GM19438 (cell line): ENCODE measurements around the gene KREMEN1.

Experiments used
- ATAC-seq: cut with Tn5 transposase; IDR thresholded peaks from one replicate; pipeline ENCODE4 v1.9.1; 2021; ENCODE audit warnings: low read depth; ENCODE audit not compliant: unreplicated experiment

Gene KREMEN1

GRCh38 chr22:29172216-29172615 lies 99.4 kb downstream of the KREMEN1 start:
- ATAC-seq = no peak

- no peak for ATAC-seq
These were observed 102.5 kb downstream of the KREMEN1 start for GRCh38 chr22:29175312-29175835.

- no peak for ATAC-seq
These were observed 111.4 kb downstream of the KREMEN1 start for GRCh38 chr22:29183971-29184848.

- no peak for ATAC-seq
These were observed 112.1 kb downstream of the KREMEN1 start for GRCh38 chr22:29184849-29185490.

GRCh38 chr22:29186302-29186701 lies 113.5 kb downstream of the KREMEN1 start:
- no peak for ATAC-seq

GRCh38 chr22:29187831-29188230 lies 115.0 kb downstream of the KREMEN1 start:
- no peak for ATAC-seq

- ATAC-seq = no peak
These were observed 117.2 kb downstream of the KREMEN1 start for GRCh38 chr22:29190051-29190450.

- ATAC-seq = no peak
These were observed 118.1 kb downstream of the KREMEN1 start for GRCh38 chr22:29190918-29191317.

GRCh38 chr22:29193021-29193420 lies 120.2 kb downstream of the KREMEN1 start:
- no peak for ATAC-seq

GRCh38 chr22:29194184-29194583 lies 121.3 kb downstream of the KREMEN1 start:
- ATAC-seq = no peak

- no peak for ATAC-seq
These were observed 122.5 kb downstream of the KREMEN1 start for GRCh38 chr22:29195118-29195963.

- no peak for ATAC-seq
These were observed 123.3 kb downstream of the KREMEN1 start for GRCh38 chr22:29195964-29196666.

- no peak for ATAC-seq
These were observed 124.3 kb downstream of the KREMEN1 start for GRCh38 chr22:29197096-29197495.

- ATAC-seq = no peak
These were observed 125.4 kb downstream of the KREMEN1 start for GRCh38 chr22:29198240-29198639.

- no peak for ATAC-seq
These were observed 127.0 kb downstream of the KREMEN1 start for GRCh38 chr22:29199702-29200400.

- ATAC-seq = no peak
These were observed 128.1 kb downstream of the KREMEN1 start for GRCh38 chr22:29200901-29201300.

- ATAC-seq = no peak
These were observed 128.9 kb downstream of the KREMEN1 start for GRCh38 chr22:29201782-29202181.

- ATAC-seq = peak; percentile 61
These were observed 129.7 kb downstream of the KREMEN1 start for GRCh38 chr22:29202212-29203192.
